IPS-18a (cell line): ENCODE data around the gene SUSD4.

Experiments used
- H3K27ac ChIP-seq: one replicate; pipeline ENCODE4 v1.5.1; 2013; ENCODE audit warnings: low read length
- H3K27me3 ChIP-seq: one replicate; pipeline ENCODE4 v1.6.1; 2013; ENCODE audit warnings: mild to moderate bottlenecking, low read length; ENCODE audit not compliant: control insufficient read depth, insufficient read depth
- H3K36me3 ChIP-seq: one replicate; pipeline ENCODE4 v1.6.1; 2013; ENCODE audit warnings: low read depth, low read length; ENCODE audit not compliant: control insufficient read depth
- H3K4me1 ChIP-seq: one replicate; pipeline ENCODE4 v1.6.1; 2013; ENCODE audit warnings: low read depth, low read length; ENCODE audit not compliant: control insufficient read depth
- H3K4me3 ChIP-seq: one replicate; pipeline ENCODE4 v1.5.1; 2013; ENCODE audit warnings: low read length
- H3K9ac ChIP-seq: one replicate; pipeline ENCODE4 v1.6.1; 2013; ENCODE audit warnings: mild to moderate bottlenecking, low read length, moderate library complexity
- H3K9me3 ChIP-seq: one replicate; pipeline ENCODE4 v1.6.1; 2013; ENCODE audit warnings: low read depth, low read length; ENCODE audit not compliant: control insufficient read depth

SUSD4 gene

DNA sequence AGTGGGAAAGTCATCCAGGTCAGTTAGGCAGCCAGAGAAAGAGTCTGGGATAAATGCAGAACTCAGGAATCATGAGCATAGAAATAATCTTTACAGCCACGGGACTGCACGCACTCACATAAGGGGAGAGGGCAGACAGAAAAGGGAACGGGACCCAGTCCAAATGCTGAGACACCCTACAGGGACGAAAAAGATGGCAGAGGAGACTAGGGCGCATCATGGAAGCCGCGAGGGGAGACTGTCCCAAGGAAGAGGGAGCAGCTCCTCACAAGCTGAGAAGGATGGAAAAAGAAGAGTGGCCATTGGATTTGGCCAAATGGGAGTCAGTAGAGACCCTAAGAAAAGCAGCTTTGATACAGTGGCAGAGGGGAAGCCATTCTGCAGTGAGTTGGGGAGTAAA, 118.0 kb downstream of the SUSD4 start:
- Histone ChIP-seq H3K36me3 (no peaks in the 10 kb centered on the region), H3K9ac (no peak overlapping the region), H3K27me3 (no peaks in the 10 kb centered on the region), H3K9me3 (no peaks in the 10 kb centered on the region), H3K4me3 (no peak overlapping the region), H3K4me1 (no peaks in the 10 kb centered on the region), H3K27ac (no peak overlapping the region)

DNA sequence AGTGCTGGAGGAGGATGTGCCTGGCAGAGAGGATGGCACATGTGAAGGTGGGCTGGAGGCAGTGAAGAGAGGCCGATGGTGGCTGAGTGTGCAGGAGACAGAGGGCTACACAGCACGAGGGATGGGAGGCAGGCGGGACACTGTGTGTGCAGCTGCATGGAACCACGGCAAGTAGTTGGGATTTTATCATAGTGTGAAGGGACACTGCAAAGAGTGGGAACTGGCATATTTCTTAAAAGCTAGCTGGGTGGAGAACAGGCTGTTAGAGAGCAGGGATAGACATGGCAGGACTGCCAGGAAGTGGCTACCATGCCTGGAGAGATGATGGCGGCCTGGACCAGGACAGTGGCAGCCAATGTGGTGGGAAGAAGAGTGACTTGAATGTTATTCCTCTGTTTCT, 118.6 kb downstream of the SUSD4 start:
- Histone ChIP-seq H3K9me3 (no peaks in the 10 kb centered on the region), H3K4me1 (no peaks in the 10 kb centered on the region), H3K27ac (no peak overlapping the region), H3K4me3 (no peak overlapping the region), H3K9ac (no peak overlapping the region), H3K27me3 (no peaks in the 10 kb centered on the region), H3K36me3 (no peaks in the 10 kb centered on the region)

GRCh38 chr1:223244366-223245103, 119.4 kb downstream of the SUSD4 start:
- no peaks in the 10 kb centered on the region for H3K27me3 ChIP-seq
- H3K9me3 ChIP-seq: no peaks in the 10 kb centered on the region
- H3K27ac ChIP-seq: no peak overlapping the region
- H3K4me3 ChIP-seq: no peak overlapping the region
- H3K4me1 ChIP-seq: no peaks in the 10 kb centered on the region
- H3K9ac ChIP-seq: no peak overlapping the region
- no peaks in the 10 kb centered on the region for H3K36me3 ChIP-seq

GRCh38 chr1:223243441-223244050, 120.4 kb downstream of the SUSD4 start:
- H3K9me3 ChIP-seq: no peaks in the 10 kb centered on the region
- H3K36me3 ChIP-seq: no peaks in the 10 kb centered on the region
- H3K9ac ChIP-seq: no peak overlapping the region
- no peak overlapping the region for H3K27ac ChIP-seq
- no peak overlapping the region for H3K4me3 ChIP-seq
- H3K4me1 ChIP-seq: no peaks in the 10 kb centered on the region
- H3K27me3 ChIP-seq: no peaks in the 10 kb centered on the region

GRCh38 chr1:223242971-223243370, 121.0 kb downstream of the SUSD4 start:
- Histone ChIP-seq H3K9ac (no peak overlapping the region), H3K4me1 (no peaks in the 10 kb centered on the region), H3K27me3 (no peaks in the 10 kb centered on the region), H3K4me3 (no peak overlapping the region), H3K27ac (no peak overlapping the region), H3K36me3 (no peaks in the 10 kb centered on the region), H3K9me3 (no peaks in the 10 kb centered on the region)

- no peak overlapping the region for H3K27ac ChIP-seq
- no peak overlapping the region for H3K4me3 ChIP-seq
- H3K4me1 ChIP-seq: no peaks in the 10 kb centered on the region
- no peaks in the 10 kb centered on the region for H3K36me3 ChIP-seq
- no peaks in the 10 kb centered on the region for H3K27me3 ChIP-seq
- H3K9me3 ChIP-seq: no peaks in the 10 kb centered on the region
- no peak overlapping the region for H3K9ac ChIP-seq
Measured at GRCh38 chr1:223242382-223242955, 121.5 kb downstream of the SUSD4 start.

- Histone ChIP-seq H3K9ac (no peak overlapping the region), H3K9me3 (no peaks in the 10 kb centered on the region), H3K27me3 (no peaks in the 10 kb centered on the region), H3K4me3 (no peak overlapping the region), H3K27ac (no peak overlapping the region), H3K4me1 (no peaks in the 10 kb centered on the region), H3K36me3 (no peaks in the 10 kb centered on the region)
Measured at GRCh38 chr1:223240122-223240521, 123.9 kb downstream of the SUSD4 start.

DNA sequence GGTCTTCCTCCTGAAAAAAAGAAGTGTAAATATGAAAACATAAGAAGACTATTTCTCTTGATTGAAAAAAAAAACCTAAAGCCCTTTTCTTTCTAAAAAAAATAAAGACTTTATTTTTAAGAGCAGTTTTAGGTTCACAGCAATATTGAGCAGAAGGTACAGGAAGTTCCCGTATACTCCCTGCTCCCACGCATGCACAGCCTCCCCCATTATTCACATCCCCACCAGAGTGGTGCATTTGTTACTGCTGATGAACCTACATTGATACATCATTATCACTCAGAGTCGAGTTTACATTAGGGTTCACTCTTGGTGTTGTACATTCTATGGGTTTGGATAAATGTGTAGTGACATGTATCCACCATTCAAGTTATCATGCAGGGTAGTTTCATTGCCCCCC, 128.9 kb downstream of the SUSD4 start:
- H3K27me3 ChIP-seq: no peaks in the 10 kb centered on the region
- H3K4me3 ChIP-seq: no peak overlapping the region

DNA sequence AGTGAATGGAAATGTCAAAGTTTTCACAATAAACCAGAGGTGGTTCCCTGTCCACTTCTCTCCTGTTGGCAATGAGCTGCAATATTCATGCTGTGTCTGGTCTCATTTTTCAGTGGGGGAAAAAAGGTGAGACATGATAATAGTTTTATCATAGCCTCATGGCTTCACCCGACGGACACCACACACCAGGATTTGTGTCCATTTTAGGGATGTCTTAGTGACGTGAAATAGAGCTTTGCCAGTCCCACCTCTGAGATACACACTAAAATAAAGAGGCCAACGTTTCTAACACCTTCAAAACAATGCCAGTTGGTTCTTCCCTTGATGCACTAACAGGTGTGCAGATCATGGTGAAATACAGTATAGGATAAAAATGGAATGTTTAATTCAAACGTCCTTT, 129.4 kb downstream of the SUSD4 start:
- H3K27ac ChIP-seq: no peak overlapping the region
- H3K9me3 ChIP-seq: no peaks in the 10 kb centered on the region
- no peaks in the 10 kb centered on the region for H3K27me3 ChIP-seq
- H3K4me1 ChIP-seq: no peaks in the 10 kb centered on the region
- H3K9ac ChIP-seq: no peak overlapping the region
- H3K36me3 ChIP-seq: no peaks in the 10 kb centered on the region
- no peak overlapping the region for H3K4me3 ChIP-seq

More for the DNA sequence above, 128.9 kb downstream of the SUSD4 start:
- no peak overlapping the region for H3K27ac ChIP-seq
- no peaks in the 10 kb centered on the region for H3K36me3 ChIP-seq
- H3K4me1 ChIP-seq: no peaks in the 10 kb centered on the region
- no peak overlapping the region for H3K9ac ChIP-seq
- H3K9me3 ChIP-seq: no peaks in the 10 kb centered on the region

DNA sequence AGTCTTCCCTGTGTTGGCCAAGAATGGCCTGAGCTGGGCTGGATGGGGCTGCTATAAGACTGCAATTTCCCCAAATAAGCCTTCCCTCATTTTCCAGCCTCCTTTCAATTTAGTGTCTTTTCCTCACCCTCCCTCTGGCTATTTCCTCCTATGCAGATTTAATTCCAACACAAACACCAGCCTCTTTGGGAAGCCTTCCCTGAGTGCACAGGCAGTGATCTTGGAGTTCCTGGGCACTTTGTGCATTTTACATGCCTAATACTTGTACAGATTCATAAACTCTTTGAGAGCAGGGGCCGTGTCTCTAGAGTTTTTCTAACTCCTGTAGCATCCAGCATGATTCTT, 129.8 kb downstream of the SUSD4 start:
- Histone ChIP-seq H3K4me1 (no peaks in the 10 kb centered on the region), H3K27ac (no peak overlapping the region), H3K9ac (no peak overlapping the region), H3K27me3 (no peaks in the 10 kb centered on the region), H3K36me3 (no peaks in the 10 kb centered on the region), H3K9me3 (no peaks in the 10 kb centered on the region), H3K4me3 (no peak overlapping the region)

DNA sequence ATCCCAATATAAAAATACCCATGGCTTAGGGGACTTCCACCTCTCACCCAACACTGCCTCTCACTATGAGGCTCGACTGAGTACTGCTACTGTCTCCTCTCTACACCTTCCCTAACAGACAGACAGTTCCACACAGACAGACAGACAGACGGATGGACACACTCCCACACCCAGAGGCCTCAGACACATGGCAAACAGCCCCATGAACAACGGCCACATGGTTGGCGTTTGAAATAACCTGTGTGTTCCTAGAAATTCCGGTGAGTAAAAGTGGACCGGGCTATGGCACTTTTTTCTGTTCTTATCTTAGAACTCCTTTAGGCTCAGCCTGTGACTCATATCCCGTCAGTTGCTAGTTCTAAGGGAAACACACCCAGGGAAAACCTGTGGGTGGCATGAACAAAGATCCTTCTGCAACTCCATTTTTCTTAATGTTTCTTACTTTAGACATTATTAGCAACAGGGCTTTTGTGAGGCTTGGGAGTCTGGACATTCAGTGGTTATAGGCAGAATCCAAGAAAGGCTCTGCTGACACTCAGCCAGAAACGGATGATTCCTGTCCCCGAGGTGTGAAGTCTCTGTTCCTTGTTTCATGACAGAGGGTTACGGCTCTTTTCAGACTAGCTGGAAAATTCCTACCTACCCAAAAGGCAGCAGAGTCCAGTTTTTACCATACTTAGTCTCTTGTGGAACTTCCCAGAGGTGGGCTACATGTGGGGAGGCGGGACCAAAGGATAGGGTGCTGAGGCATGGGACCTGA, 130.4 kb downstream of the SUSD4 start:
- H3K4me3 ChIP-seq: no peak overlapping the region
- H3K36me3 ChIP-seq: no peaks in the 10 kb centered on the region
- no peak overlapping the region for H3K9ac ChIP-seq
- no peaks in the 10 kb centered on the region for H3K4me1 ChIP-seq
- no peak overlapping the region for H3K27ac ChIP-seq
- H3K27me3 ChIP-seq: no peaks in the 10 kb centered on the region
- H3K9me3 ChIP-seq: no peaks in the 10 kb centered on the region
